ENCODE measurements around the gene CSMD2. TPM values are rescaled to one million over a fixed set of nuclear protein-coding genes. Genes with fewer than 3 reads are reported as not detected.

CSMD2 gene
- polyA plus RNA-seq, 1 of the 3 experiments (the other 2 are of a cell fraction): not detected

GRCh38 chr1:33586795-33587194 lies 578.2 kb downstream of the CSMD2 start:
- CTCF ChIA-PET: interaction anchor here (1.1 kb wide), 1 partner anchor 26 kb away, joined by 4 read pairs; no protein-coding TSS in a partner anchor
- WGBS (ENCODE audit: low lambda C conversion rate): 69% methylated on average over 5 of the region's 5 CpGs

More at GRCh38 chr1:33586795-33587194, 578.2 kb downstream of the CSMD2 start:
- Histone ChIP-seq H3K27me3 (ENCODE audit: insufficient read depth) (no peaks in the 10 kb centered on the region), H4K20me1 (ENCODE audit: insufficient read depth) (no peaks in the 10 kb centered on the region), H3K79me2 (ENCODE audit: insufficient read depth) (no peaks in the 10 kb centered on the region), H3K4me3 (ENCODE audit: low read depth in 2 of 2, low read length in 1 of 2) (no peak overlapping the region), H2AFZ (ENCODE audit: low read depth) (no peak overlapping the region), H3K9ac (no peak overlapping the region), H3K27ac (ENCODE audit: low read depth in 2 of 2, low read length in 1 of 2) (no peak overlapping the region), H3F3A (replicated peaks; ENCODE audit: insufficient read depth) (no peaks in the 10 kb centered on the region), H3K4me1 (ENCODE audit: control insufficient read depth in 1 of 2, insufficient read depth in 2 of 2, low read depth in 1 of 2, low read length in 1 of 2) (no peaks in the 10 kb centered on the region), H3K4me2 (no peak overlapping the region), H3K36me3 (replicated peaks in 1 of 2; ENCODE audit: control insufficient read depth in 1 of 2, insufficient read depth in 2 of 2, low read length in 1 of 2) (no peaks in the 10 kb centered on the region), H3K9me3 (no peaks in the 10 kb centered on the region), H3K9me2 (no peaks in the 10 kb centered on the region)
- no peak for TF ChIP-seq YY1 (IDR thresholded peaks at IDR 0.05; ENCODE audit: low read depth)
- TF ChIP-seq TEAD4 (IDR thresholded peaks at IDR 0.05; ENCODE audit: borderline replicate concordance, insufficient read depth): no peak
- no peak for TF ChIP-seq USF2 (IDR thresholded peaks at IDR 0.05; ENCODE audit: borderline replicate concordance, low read depth, low read length)
- TF ChIP-seq PBX3 (IDR thresholded peaks at IDR 0.05): no peak
- no peak for TF ChIP-seq REST (IDR thresholded peaks at IDR 0.05; ENCODE audit: low read depth, low read length)
- no peak for TF ChIP-seq MAX (IDR thresholded peaks at IDR 0.05; ENCODE audit: low read depth)
- TF ChIP-seq NRF1 (IDR thresholded peaks at IDR 0.05; ENCODE audit: low read depth, low read length): no peak
- no peak for TF ChIP-seq TCF12 (IDR thresholded peaks at IDR 0.05)
- TF ChIP-seq RFX5 (IDR thresholded peaks at IDR 0.05; ENCODE audit: low read length): no peak
- no peak for DNase-seq
- POLR2A ChIA-PET: no interaction called here
